NCI-H1417 treated with DMSO at 0.1 percent for 48 hours (cell line): ENCODE measurements around the gene CLDN3.
A peak's percentile ranks its signal among the peaks of the same experiment; 100 is the strongest.

Experiments
- DNase-seq: peaks from one replicate; lab custom pipeline; 2025; lab: John Stamatoyannopoulos, UW

Gene CLDN3

GRCh38 chr7:73770860-73771670 is 995 bp upstream of the CLDN3 start:
- DNase-seq, result no peak

- no peak for DNase-seq
Observed at GRCh38 chr7:73769481-73770001, 529 bp downstream of the CLDN3 start.

- no peak for DNase-seq
Observed at GRCh38 chr7:73768641-73769480, 1.2 kb downstream of the CLDN3 start.

- no peak for DNase-seq
Observed at GRCh38 chr7:73766556-73767229, 3.4 kb downstream of the CLDN3 start.

- DNase-seq, result no peak
Observed at GRCh38 chr7:73762659-73762999, 7.4 kb downstream of the CLDN3 start.

- no peak for DNase-seq
Observed at GRCh38 chr7:73761854-73762658, 8.0 kb downstream of the CLDN3 start.

- DNase-seq, result no peak
Observed at GRCh38 chr7:73758581-73759138, 11.4 kb downstream of the CLDN3 start.

GRCh38 chr7:73749931-73750776 is 19.9 kb downstream of the CLDN3 start:
- no peak for DNase-seq

- no peak for DNase-seq
Observed at GRCh38 chr7:73746378-73746777, 23.7 kb downstream of the CLDN3 start.

- DNase-seq, result peak; percentile 99
Observed at GRCh38 chr7:73742753-73743641, 27.1 kb downstream of the CLDN3 start.

- no peak for DNase-seq
Observed at GRCh38 chr7:73742338-73742752, 27.7 kb downstream of the CLDN3 start.

- DNase-seq, result peak; percentile 56
Observed at GRCh38 chr7:73741600-73741999, 28.5 kb downstream of the CLDN3 start.

- no peak for DNase-seq
Observed at GRCh38 chr7:73740771-73741170, 29.3 kb downstream of the CLDN3 start.

- DNase-seq, result no peak
Observed at GRCh38 chr7:73740212-73740611, 29.9 kb downstream of the CLDN3 start.

GRCh38 chr7:73739387-73739767 is 30.7 kb downstream of the CLDN3 start:
- no peak for DNase-seq

- peak; percentile 95 for DNase-seq
Observed at GRCh38 chr7:73738612-73739386, 31.3 kb downstream of the CLDN3 start, which contains the start of gene ABHD11. Gene ABHD11 (minus strand): TSS chr7:73738802. CDS start chr7:73738770, 32 bp downstream.

GRCh38 chr7:73738220-73738611 is 31.9 kb downstream of the CLDN3 start:
- no peak for DNase-seq

- DNase-seq, result no peak
Observed at GRCh38 chr7:73737491-73738219, 32.4 kb downstream of the CLDN3 start.
